HepG2 (cell line): ENCODE measurements around the gene VKORC1. TPM values are rescaled to one million over a fixed set of nuclear protein-coding genes. Genes with fewer than 3 reads are reported as not detected.

Experiments
- CHD2 ChIP-seq: IDR thresholded peaks from 2 replicates; pipeline ENCODE4 v1.6.1; 2011; ENCODE audit warnings: low read depth, low read length, improper control_type of control experiment
- HMGA1 ChIP-seq: sonication (generic); formaldehyde crosslinking; conservative IDR thresholded peaks from 2 replicates; pipeline ENCODE4 v1.4.0; 2020; ENCODE audit warnings: missing genetic modification reagents
- JARID2 ChIP-seq: sonication (generic); formaldehyde crosslinking; IDR thresholded peaks from 2 replicates; pipeline ENCODE4 v1.8.1; 2023; ENCODE audit warnings: missing genetic modification reagents, inconsistent platforms; ENCODE audit not compliant: insufficient replicate concordance
- JUND ChIP-seq: sonication (generic); formaldehyde crosslinking; IDR thresholded peaks from 2 replicates; pipeline ENCODE4 v1.8.0; 2022; ENCODE audit warnings: mild to moderate bottlenecking, missing genetic modification reagents
- NKX3-1 ChIP-seq: sonication (generic); formaldehyde crosslinking; IDR thresholded peaks from 2 replicates; pipeline ENCODE4 v1.5.0; 2020; ENCODE audit warnings: missing genetic modification reagents
- NR2C2 ChIP-seq: sonication (generic); formaldehyde crosslinking; IDR thresholded peaks from 2 replicates; pipeline ENCODE4 v1.4.0; 2020; ENCODE audit warnings: missing genetic modification reagents, mild to moderate bottlenecking, moderate library complexity, borderline replicate concordance
- NR3C1 ChIP-seq: sonication (generic); formaldehyde crosslinking; IDR thresholded peaks from 2 replicates; pipeline ENCODE4 v1.4.0; 2020; ENCODE audit warnings: missing genetic modification reagents
- RFXANK ChIP-seq: IDR thresholded peaks from 2 replicates; pipeline ENCODE4 v1.6.1; 2016
- SALL2 ChIP-seq: sonication (generic); formaldehyde crosslinking; IDR thresholded peaks from 2 replicates; pipeline ENCODE4 v1.8.1; 2023; ENCODE audit warnings: mild to moderate bottlenecking, missing genetic modification reagents, inconsistent platforms
- SP1 ChIP-seq, 2 experiments: fragments of 450-650 bp in 1 of 2; sonication (generic) in 1 of 2; formaldehyde crosslinking in 1 of 2; IDR thresholded peaks; 2 replicates each; pipeline versions ENCODE4 v1.4.0 to v1.6.1; 2016 to 2020; ENCODE audit warnings: missing genetic modification reagents in 1 of 2
- TBX2 ChIP-seq: sonication (generic); formaldehyde crosslinking; IDR thresholded peaks from 2 replicates; pipeline ENCODE4 v1.5.0; 2020; ENCODE audit warnings: missing genetic modification reagents, mild to moderate bottlenecking, borderline replicate concordance
- TRIM24 ChIP-seq: sonication (generic); formaldehyde crosslinking; IDR thresholded peaks from 2 replicates; pipeline ENCODE4 v1.8.0; 2022; ENCODE audit warnings: mild to moderate bottlenecking, missing genetic modification reagents
- XBP1 ChIP-seq: sonication (generic); formaldehyde crosslinking; IDR thresholded peaks from 2 replicates; pipeline ENCODE4 v1.5.0; 2020; ENCODE audit warnings: missing genetic modification reagents
- ZBTB1 ChIP-seq: sonication (generic); formaldehyde crosslinking; IDR thresholded peaks from 2 replicates; pipeline ENCODE4 v1.4.0; 2020; ENCODE audit warnings: missing genetic modification reagents, borderline replicate concordance
- ZFX ChIP-seq: sonication (generic); formaldehyde crosslinking; IDR thresholded peaks from 2 replicates; pipeline ENCODE4 v1.4.0; 2020; ENCODE audit warnings: mild to moderate bottlenecking, low read depth, missing genetic modification reagents, moderate library complexity
- ZNF317 ChIP-seq: sonication (generic); formaldehyde crosslinking; IDR thresholded peaks from 2 replicates; pipeline ENCODE4 v1.5.0; 2020; ENCODE audit warnings: mild to moderate bottlenecking, missing genetic modification reagents
- ZNF749 ChIP-seq: sonication (generic); formaldehyde crosslinking; IDR thresholded peaks from 2 replicates; pipeline ENCODE4 v1.8.0; 2022; ENCODE audit warnings: mild to moderate bottlenecking, missing genetic modification reagents, moderate library complexity, borderline replicate concordance
- ZNF761 ChIP-seq: sonication (generic); formaldehyde crosslinking; conservative IDR thresholded peaks from 2 replicates; pipeline ENCODE4 v1.4.0; 2020; ENCODE audit warnings: mild to moderate bottlenecking, missing genetic modification reagents
- polyA plus RNA-seq, 8 experiments: library from polyadenylated mRNA; depleted of rRNA in 3 of 8; stranded (reverse) in 7 of 8; unstranded in 1 of 8; fragments of >200 nt; fragmentation: Illumina TruSeq in 4 of 8; extraction: Trizol in 4 of 8; gene quantifications; 2 replicates each; pipeline versions ENCODE4 v1.2.1 to v1.2.3, GENCODE V29; 2011 to 2016; ENCODE audit warnings: low read depth in 4 of 8, missing spikeins in 1 of 8, mixed read lengths in 1 of 8; ENCODE audit not compliant: insufficient read depth in 1 of 8
- total RNA-seq, 5 experiments: library from RNA; depleted of rRNA; stranded (reverse); fragments of >200 nt; fragmentation: Illumina TruSeq; extraction: Trizol; gene quantifications; 2 replicates each; pipeline ENCODE4 v1.2.3, GENCODE V29; 2016; ENCODE audit warnings: low read depth in 1 of 5
- TF ChIP-seq, protein P1 (sequence below): sonication (generic); formaldehyde crosslinking; IDR thresholded peaks from 2 replicates; pipeline ENCODE4 v1.8.0; 2022; ENCODE audit warnings: mild to moderate bottlenecking, missing genetic modification reagents; ENCODE audit not compliant: insufficient replicate concordance
- TF ChIP-seq, protein P2 (sequence below): fragments of 450-650 bp; IDR thresholded peaks from 2 replicates; pipeline ENCODE4 v1.6.1; 2016
- TF ChIP-seq, protein P3 (sequence below): sonication (generic); formaldehyde crosslinking; conservative IDR thresholded peaks from 2 replicates; pipeline ENCODE4 v1.4.0; 2020; ENCODE audit warnings: missing genetic modification reagents
- TF ChIP-seq, protein P4 (sequence below): IDR thresholded peaks from 2 replicates; pipeline ENCODE4 v1.6.1; 2016

The VKORC1 gene
- total and polyA plus RNA-seq, 2 of the 13 experiments (the other 11 are each of a cell fraction or from before 2014, with no cell fraction given) = 141 to 615 TPM

DNA sequence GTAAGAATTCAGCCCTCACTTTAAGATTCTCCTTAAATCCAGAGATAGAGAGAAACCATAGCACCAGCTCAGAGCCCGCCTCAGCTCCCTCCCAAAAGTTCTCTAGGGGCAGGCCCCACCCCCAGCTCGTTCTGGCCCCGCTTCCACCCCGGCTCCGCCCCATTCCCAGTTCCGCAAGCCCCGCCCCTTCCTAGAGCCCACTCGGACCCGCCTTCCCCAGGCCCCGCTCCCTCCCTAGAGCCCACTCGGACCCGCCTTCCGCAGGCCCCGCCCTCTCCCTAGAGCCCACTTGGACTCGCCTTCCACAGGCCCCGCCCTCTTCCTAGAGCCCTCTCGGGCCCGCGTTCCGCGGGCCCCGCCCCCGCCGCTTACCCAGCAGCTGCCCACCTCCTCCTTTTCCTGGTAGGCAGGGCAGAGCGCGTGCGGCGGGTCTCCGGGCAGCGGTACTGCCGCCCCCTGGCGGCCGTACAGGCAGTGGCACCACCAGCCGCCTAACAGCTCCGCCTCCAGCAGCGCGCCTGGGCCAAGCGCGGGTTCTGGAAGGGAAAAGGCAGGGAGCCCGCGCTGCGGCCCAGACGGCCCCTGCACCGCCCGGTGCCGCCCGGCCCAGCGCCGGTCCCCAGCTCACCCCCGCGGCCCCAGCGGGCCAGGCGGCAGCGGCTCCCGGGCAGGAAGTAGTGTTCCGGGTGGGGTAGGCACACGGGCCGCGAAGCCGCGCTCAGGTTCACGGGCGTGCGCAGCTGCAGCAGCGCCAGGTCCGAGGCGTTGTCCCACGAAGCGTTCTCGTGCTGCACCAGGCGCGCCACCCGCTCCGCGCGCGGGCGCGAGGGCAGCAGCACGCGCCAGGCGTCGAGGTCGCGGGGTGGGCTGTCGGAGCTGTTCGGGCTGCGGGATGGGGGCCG lies 47.8 kb upstream of the VKORC1 start (continued):
- TF ChIP-seq, protein P1, sequence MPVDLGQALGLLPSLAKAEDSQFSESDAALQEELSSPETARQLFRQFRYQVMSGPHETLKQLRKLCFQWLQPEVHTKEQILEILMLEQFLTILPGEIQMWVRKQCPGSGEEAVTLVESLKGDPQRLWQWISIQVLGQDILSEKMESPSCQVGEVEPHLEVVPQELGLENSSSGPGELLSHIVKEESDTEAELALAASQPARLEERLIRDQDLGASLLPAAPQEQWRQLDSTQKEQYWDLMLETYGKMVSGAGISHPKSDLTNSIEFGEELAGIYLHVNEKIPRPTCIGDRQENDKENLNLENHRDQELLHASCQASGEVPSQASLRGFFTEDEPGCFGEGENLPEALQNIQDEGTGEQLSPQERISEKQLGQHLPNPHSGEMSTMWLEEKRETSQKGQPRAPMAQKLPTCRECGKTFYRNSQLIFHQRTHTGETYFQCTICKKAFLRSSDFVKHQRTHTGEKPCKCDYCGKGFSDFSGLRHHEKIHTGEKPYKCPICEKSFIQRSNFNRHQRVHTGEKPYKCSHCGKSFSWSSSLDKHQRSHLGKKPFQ = no peak
- TF ChIP-seq NR3C1 (no peak), JARID2 (CRISPR knock-in tag) (no peak), HMGA1 (no peak), RFXANK (CRISPR knock-in tag) (no peak; the same call in 1 of the 2 replicates), SP1 (IDR thresholded peaks at IDR 0.05) (no peak), SP1 (CRISPR knock-in tag; IDR thresholded peaks at IDR 0.05) (peak; percentile 49; the same call in 1 of the 2 replicates), CHD2 (no peak), ZNF761 (peak; percentile 51; the same call in 1 of the 2 replicates), ZBTB1 (CRISPR knock-in tag) (no peak), ZNF749 (CRISPR knock-in tag) (peak; percentile 8; the same call in 1 of the 2 replicates), JUND (no peak), TRIM24 (CRISPR knock-in tag) (no peak), ZFX (CRISPR knock-in tag) (peak; percentile 67), ZNF317 (CRISPR knock-in tag) (peak; percentile 64), XBP1 (CRISPR knock-in tag) (no peak), TBX2 (peak; percentile 93), NKX3-1 (no peak; the same call in 1 of the 2 replicates), SALL2 (CRISPR knock-in tag) (peak; percentile 83), NR2C2 (CRISPR knock-in tag) (peak; percentile 77)
- TF ChIP-seq, protein P2, sequence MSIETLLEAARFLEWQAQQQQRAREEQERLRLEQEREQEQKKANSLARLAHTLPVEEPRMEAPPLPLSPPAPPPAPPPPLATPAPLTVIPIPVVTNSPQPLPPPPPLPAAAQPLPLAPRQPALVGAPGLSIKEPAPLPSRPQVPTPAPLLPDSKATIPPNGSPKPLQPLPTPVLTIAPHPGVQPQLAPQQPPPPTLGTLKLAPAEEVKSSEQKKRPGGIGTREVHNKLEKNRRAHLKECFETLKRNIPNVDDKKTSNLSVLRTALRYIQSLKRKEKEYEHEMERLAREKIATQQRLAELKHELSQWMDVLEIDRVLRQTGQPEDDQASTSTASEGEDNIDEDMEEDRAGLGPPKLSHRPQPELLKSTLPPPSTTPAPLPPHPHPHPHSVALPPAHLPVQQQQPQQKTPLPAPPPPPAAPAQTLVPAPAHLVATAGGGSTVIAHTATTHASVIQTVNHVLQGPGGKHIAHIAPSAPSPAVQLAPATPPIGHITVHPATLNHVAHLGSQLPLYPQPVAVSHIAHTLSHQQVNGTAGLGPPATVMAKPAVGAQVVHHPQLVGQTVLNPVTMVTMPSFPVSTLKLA = peak; percentile 79
- TF ChIP-seq, protein P3, sequence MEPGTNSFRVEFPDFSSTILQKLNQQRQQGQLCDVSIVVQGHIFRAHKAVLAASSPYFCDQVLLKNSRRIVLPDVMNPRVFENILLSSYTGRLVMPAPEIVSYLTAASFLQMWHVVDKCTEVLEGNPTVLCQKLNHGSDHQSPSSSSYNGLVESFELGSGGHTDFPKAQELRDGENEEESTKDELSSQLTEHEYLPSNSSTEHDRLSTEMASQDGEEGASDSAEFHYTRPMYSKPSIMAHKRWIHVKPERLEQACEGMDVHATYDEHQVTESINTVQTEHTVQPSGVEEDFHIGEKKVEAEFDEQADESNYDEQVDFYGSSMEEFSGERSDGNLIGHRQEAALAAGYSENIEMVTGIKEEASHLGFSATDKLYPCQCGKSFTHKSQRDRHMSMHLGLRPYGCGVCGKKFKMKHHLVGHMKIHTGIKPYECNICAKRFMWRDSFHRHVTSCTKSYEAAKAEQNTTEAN (CRISPR knock-in tag) = no peak
- TF ChIP-seq, protein P4, sequence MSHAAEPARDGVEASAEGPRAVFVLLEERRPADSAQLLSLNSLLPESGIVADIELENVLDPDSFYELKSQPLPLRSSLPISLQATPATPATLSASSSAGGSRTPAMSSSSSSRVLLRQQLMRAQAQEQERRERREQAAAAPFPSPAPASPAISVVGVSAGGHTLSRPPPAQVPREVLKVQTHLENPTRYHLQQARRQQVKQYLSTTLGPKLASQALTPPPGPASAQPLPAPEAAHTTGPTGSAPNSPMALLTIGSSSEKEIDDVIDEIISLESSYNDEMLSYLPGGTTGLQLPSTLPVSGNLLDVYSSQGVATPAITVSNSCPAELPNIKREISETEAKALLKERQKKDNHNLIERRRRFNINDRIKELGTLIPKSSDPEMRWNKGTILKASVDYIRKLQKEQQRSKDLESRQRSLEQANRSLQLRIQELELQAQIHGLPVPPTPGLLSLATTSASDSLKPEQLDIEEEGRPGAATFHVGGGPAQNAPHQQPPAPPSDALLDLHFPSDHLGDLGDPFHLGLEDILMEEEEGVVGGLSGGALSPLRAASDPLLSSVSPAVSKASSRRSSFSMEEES = peak; percentile 85
